ENCODE measurements around the gene LKAAEAR1.
"Not testable (repeated sequence)": the region's sequence is repeated elsewhere in the genome, so short reads cannot be mapped to it uniquely, and the experiment has no call there.

The LKAAEAR1 gene, protein sequence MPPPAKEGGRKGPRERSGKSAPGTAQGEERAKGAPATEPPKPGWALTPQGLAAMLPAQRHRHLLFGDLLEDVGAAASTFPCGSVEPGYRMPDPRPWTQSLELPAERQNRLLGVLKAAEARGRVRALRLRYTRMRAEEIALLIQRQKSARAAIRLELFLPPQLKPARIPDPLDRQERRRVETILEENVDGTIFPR

DNA sequence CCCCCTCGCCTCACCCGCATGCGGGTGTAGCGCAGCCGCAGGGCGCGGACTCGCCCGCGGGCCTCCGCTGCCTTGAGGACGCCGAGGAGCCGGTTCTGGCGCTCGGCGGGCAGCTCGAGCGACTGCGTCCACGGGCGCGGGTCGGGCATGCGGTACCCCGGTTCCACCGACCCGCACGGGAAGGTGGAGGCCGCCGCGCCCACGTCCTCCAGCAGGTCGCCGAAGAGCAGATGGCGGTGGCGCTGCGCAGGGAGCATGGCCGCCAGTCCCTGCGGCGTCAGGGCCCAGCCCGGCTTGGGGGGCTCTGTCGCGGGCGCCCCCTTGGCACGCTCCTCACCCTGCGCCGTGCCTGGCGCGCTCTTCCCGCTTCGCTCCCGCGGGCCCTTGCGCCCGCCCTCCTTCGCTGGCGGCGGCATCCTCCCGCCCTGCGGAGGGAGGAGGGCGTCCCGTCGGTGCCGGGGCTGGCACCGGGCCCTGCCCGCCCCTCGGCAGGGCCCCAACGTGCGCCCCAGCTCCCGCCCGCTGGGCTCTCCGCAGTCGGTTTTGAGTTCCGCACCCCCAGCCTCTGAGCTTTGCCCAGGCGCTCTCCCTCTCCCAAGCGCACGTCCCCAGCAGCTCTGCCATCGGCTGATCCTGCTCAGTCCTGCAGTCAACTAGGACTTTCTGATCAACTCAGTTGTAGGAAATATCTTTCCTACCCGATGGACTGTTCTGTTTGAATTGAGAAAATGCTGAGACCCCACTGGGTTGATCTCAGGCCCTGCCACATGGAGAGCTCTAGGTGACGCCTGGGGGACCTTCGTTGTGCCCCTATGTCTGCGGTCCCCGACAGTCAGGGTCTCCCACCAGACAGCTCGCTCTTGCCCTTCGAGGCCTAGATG lies at the start of gene LKAAEAR1:
TSS of gene LKAAEAR1 (minus strand) at position 595 of the 881 bp plus-strand sequence. CDS start at position 416, 179 bp downstream.
- DNase-seq (ENCODE audit: low read depth in 1 of 2, low spot score in 1 of 2): no peak

DNA sequence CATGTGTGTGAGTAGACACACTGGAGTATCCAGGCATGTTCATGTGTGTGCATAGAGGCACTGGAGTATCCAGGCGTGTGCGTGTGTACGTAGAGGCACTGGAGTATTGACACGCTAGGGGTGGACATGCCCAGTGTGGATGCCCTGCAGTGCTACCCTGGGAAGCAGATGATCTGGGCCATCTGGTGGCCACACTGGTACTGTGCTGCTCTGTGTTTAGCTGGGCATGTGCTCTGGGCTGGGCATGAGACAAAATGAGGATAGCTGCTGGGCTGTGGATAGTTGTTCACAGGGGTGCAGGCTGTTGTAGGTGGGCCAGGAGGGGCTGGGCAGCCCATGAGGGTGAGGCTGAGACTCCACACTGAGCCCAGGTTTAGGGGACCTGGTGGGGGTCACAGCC lies 47.2 kb upstream of the LKAAEAR1 start:
- no peak for DNase-seq (ENCODE audit: low read depth in 1 of 2, low spot score in 1 of 2)

DNA sequence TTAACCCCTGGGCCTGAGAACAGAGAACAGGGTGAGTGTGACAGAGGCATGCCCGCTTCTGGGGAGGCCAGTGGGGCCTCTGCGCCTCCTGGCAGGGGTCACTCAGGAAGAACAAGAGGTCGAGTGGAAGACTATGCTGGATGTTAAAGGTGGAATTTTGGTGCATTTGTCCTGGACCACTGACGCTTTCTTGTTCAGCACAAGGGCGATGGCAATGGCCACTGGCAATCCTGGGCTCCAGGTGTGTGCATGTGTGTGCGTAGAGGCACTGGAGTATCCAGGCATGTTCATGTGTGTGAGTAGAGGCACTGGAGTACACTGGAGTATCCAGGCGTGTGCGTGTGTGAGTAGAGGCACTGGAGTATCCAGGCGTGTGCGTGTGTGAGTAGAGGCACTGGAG lies 46.7 kb upstream of the LKAAEAR1 start:
- no peak for DNase-seq (ENCODE audit: low read depth in 1 of 2, low spot score in 1 of 2)

DNA sequence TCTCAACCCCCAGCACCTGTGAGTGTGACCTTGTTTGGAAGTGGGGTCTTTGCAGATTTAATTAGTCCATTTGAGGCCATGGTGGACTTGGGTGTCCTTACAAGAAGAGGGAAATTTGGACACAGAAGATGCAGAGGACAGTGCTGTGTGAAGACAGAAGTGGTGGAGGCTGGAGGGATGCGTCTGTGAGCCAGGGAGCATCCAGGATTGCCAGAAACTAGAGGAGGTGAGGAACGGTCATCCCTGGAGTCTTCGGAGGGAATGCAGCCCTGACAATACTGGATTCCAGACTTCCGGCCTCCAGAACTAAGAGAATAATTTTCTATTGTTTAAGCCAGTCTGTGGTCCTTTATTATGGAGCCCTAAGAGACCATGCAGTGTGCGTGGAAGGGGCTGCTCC lies 46.1 kb upstream of the LKAAEAR1 start:
- DNase-seq (ENCODE audit: low read depth in 1 of 2, low spot score in 1 of 2): no peak

DNA sequence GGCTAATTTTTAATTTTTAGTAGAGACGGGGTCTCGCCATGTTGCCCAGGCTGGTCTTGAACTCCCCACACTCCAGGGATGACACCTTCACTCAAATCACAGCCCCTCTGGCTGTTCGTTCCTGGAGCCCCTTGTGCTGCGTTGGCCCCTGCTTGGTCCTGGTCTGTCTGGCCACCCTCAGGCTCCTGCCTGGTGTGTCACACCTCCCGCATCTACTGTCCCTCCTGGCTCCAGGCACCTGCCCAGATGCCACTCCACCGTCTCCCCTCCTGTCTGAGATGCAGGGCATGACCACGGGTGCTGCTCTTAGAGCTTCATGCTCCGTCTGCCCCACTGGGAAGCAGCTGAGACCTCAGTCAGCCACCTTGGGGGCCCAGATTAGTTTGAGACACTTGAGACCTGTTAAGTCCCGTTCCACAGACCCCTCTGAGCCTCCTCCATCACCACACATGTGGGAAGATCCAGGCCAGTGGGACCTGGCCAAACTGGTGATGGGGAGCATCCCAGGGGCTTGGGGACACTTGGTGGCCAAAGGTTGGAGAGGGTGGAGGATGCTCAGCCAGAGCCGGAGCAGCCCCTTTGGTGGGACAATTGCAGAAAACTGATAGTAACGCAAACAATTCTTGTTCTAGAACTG lies 45.1 kb upstream of the LKAAEAR1 start:
- no peak for DNase-seq (ENCODE audit: low read depth in 1 of 2, low spot score in 1 of 2)

DNA sequence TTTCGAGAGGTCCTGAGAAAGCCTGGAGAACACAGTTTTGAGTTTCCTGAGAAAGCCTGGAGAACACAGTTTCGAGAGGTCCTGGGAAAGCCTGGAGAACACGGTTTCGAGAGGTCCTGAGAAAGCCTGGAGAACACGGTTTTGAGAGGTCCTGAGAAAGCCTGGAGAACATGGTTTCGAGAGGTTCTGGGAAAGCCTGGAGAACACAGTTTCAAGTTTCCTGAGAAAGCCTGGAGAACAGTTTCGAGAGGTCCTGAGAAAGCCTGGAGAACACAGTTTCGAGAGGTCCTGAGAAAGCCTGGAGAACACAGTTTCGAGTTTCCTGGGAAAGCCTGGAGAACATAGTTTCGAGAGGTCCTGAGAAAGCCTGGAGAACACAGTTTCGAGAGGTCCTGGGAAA lies 39.3 kb upstream of the LKAAEAR1 start:
- not testable (repeated sequence) for DNase-seq (ENCODE audit: low read depth in 1 of 2, low spot score in 1 of 2)

DNA sequence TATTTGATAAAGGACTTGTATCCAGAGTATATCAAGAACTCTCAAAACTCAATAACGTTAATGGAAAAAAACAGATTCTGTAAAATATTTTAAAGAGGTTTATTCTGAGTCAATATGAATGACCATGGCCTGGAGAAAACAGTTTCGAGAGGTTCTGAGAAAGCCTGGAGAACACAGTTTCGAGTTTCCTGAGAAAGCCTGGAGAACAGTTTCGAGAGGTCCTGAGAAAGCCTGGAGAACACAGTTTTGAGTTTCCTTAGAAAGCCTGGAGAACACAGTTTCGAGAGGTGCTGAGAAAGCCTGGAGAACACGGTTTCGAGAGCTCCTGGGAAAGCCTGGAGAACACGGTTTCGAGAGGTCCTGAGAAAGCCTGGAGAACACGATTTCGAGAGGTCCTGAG lies 38.7 kb upstream of the LKAAEAR1 start:
- DNase-seq (ENCODE audit: low read depth in 1 of 2, low spot score in 1 of 2): not testable (repeated sequence)

DNA sequence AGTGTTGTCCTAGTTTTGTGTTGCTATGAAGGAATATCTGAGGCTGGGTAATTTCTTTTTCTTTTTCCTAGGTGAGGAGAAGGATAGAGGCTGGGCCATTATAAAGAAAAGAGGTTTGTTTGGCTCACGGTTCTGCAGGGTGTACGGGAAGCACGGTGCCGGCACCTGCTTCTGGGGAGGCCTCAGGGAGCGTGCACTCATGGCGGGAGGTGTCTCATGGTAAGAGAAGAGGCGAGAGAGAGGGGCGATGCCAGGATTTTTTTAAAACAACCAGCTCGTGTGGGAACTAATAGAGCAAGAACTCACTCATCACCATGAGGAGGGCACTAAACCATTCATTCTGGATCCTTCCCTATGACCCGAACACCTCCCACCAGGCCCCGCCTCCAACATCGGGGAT lies 37.4 kb upstream of the LKAAEAR1 start:
- no peak for DNase-seq (ENCODE audit: low read depth in 1 of 2, low spot score in 1 of 2)

DNA sequence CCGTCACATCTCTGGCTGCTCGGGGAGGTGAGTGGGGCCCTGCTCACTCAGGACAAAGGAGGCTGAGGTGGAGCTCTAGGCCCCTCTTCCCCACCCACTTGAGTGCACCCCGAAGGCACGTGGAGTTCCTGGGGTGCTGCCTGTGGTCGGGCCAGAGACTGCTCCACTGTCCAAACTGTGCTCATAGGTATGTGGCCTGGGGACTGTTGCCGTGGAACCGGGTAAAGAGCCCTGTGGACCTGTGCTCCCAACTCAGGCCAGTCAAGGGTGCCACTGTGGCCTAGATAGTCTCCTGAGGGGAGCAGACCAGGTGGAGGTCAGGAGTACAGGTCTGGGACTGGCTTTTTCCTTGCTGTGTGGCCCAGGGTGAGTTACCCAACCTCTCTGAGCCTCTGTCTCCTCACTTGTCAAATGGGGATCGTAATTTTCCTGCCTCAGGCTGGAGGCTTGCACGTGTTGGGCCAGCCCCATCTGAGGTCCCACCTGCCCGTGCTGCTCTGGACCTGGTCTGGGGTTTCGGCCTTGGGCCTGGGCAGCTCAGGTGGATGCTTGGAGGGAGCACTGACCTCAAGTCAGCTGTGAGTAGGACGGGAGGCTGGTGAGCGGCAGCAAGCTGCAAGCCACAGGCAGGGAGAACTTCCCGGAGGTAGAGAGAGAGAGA lies 35.6 kb upstream of the LKAAEAR1 start:
- no peak for DNase-seq (ENCODE audit: low read depth in 1 of 2, low spot score in 1 of 2)

DNA sequence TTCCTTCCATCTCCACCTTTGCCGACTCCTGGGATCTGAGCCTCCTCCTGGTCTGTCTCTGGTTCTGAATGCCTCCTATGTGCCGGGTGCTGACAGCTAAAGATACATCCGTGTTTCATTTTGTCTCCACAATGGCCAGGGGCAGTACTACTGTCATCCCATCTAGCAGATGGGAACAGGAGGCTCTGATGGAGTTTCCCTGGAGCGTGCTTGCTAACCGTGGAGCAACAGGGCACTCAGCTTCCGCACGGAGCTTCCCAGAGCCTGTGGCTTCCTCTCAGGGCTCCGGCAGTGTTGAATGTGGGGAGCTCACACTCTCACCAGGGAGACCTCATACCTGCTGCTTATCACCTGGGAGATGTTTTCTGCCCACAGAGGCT lies 35.1 kb upstream of the LKAAEAR1 start:
- DNase-seq (ENCODE audit: low read depth in 1 of 2, low spot score in 1 of 2): no peak

DNA sequence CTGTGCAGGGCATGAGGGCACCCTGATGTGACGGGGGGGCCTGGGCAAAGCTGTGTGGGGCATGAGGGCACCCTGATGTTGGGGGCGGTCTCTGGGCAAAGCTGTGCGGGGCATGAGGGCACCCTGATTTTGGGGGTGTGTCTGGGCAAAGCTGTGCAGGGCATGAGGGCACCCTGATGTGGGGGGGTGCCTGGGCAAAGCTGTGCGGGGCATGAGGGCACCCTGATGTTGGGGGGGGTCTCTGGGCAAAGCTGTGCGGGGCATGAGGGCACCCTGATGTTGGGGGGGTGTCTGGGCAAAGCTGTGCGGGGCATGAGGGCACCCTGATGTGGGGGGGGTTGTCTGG lies 33.2 kb upstream of the LKAAEAR1 start:
- DNase-seq (ENCODE audit: low read depth in 1 of 2, low spot score in 1 of 2): not testable (repeated sequence)

DNA sequence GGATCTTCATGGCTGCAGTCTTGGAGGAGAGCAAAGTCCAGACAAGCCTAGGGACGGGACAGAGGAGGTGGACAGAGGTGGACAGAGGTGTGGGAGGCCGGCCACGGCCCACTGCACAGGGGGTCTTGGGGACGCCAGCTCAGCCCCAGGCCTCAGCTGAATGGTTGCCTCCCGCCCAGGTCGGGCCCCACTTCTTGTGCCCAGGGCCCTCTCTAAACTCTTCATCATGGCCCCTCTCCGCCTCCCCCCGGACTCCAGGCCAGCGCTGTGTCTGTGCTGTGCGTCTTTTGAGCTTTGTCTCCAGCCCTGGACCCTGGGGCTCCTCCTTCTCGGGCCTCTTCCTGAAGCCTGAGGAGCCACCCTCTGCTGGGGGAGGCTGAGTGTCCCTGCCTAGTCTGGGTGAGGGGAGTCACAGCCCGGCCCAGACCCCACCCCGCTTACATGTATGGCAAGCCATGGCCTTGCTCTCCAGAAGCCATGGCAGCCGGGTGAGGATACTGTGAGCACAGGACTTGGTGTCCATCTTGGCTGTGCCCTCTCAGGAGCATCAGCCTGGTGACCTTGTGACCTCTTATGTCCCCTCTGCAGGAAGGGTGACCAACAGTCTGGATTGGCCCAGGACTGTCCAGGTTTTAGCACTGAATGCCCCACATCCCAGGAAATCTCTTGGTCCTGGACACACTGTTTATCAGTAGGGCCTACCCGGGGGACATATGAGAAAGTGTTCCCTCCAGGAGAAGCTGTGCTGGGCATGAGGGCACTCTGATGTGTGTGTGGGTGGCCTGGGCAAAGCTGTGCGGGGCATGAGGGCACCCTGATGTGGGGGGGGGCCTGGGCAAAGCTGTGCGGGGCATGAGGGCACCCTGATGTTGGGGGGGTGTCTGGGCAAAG lies 32.6 kb upstream of the LKAAEAR1 start:
- no peak for DNase-seq (ENCODE audit: low read depth in 1 of 2, low spot score in 1 of 2)

DNA sequence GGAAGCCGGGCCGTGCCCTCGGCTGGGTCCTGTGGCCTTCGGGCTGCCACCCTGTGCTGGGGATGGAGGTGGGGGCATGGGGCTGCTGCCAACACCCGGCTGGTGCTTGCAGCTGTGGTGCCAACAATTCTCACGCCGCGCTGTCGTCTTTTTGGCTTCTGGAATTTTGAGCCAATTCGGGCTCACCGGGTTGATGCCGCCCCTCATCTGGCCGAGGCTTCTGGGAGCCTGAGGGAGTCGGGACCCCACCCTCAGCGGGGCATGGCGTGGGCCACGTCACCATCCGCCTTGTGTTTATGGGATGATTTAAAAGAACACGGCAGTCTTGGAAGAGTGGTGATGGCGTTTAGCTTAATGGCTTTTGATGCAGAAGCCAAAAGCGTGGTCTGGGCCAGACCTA lies 31.8 kb upstream of the LKAAEAR1 start:
- no peak for DNase-seq (ENCODE audit: low read depth in 1 of 2, low spot score in 1 of 2)

DNA sequence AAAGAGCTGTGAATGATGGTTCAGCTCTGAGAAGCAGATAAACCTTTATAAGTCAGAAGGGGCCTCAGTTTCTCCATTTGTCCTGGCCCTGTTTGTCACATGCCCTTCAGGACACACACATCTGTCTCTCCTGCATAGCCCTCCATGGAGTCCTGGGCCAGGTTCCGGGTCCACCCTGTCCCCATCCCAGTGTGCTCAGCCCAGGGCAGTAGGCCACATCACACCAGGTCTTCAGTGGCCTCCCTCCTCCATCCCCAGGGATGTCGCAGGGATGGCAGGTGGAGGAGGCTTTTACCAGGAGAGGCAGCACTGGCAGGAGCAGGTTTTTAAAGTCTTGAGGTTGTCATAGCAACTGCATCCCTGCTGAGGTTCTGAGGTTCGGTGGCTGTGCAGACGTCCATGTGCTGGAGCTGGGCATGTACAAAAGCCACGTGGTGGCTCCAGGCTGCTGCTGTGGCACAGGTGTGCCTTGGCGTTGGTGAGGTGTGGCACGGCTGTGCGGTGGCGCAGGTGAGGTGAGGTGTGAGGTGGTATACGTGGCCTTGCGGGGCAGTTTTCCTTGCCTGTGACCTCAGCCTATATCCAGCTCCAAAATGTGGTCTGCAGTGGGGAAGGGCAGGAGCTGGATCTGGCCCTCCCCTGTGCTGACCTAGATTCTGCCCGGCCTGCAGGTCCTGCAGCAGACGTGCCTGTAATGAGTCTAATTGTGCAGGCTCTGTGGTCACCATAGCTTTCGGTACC lies 31.1 kb upstream of the LKAAEAR1 start:
- no peak for DNase-seq (ENCODE audit: low read depth in 1 of 2, low spot score in 1 of 2)

DNA sequence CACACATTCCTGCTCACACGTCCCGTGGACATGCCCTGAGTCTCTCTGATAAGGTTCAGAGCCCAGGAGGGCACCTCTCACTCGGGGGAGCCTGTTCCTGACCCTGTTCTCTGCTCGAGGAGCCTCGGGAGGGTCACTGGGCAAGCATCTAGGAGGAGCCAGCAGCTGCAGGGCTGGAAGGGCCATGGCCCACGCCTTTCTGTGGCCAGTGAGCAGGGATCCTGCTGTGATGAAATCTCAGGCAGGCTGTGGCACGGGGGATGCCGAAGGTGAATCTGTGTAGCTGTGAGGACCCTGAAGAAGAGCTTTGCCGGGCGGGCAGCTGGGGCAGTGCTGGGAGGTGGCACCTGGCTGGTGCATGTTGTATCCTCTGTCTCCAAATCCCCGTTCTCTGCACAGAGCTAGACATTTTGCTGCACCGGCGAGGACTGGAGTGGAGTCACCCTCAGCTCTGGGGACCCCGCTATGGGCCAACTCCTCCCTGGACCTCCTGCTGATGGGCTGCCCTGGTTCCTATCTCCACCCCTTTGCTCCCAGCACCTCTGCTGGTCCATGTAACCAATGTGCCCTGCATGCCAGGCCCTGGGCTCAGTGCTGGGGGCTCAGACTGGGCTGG lies 30.3 kb upstream of the LKAAEAR1 start:
- DNase-seq (ENCODE audit: low read depth in 1 of 2, low spot score in 1 of 2): no peak

DNA sequence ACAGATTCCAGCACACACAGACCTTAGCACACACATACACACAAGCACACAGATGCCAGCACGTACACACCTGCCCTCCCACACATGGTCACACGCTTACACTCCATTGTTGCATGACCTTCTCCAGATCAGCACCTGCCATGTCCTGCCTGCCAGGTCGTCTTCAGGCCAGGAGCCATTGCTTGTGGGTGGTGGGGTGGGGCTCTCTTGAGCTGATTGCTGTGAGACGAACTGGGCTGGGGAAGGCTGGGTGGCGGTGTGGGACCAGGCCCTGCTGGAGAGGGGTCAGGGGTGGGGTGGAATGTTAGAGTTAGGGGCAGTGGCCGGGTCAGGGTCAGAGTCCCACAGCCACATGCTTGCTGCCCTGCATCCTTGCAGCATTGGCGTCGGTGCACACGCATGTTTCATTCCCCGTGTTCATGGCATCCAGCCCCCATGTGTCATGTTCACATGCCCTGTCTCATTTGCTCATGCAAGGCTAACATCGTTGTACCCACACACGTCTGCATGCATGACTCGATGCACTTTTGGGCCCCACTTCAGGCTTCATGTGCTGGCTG lies 29.7 kb upstream of the LKAAEAR1 start:
- DNase-seq (ENCODE audit: low read depth in 1 of 2, low spot score in 1 of 2): no peak

DNA sequence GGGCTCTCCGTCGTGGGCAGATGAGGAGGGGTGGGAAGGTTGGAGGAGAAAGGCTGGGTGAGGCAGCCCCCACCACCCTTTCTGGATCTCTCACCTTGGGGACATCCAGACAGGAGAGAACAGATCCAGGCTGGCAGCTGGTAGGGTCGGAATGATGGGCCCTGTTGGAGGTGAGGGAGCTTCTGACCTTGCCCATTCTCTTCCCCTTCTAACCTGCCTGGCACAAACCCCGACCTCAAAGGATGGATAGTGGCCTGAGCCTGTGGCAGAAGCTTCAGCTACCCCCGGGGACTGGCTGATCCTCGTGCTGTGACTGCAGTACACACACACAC lies 29.2 kb upstream of the LKAAEAR1 start:
- DNase-seq (ENCODE audit: low read depth in 1 of 2, low spot score in 1 of 2): no peak

DNA sequence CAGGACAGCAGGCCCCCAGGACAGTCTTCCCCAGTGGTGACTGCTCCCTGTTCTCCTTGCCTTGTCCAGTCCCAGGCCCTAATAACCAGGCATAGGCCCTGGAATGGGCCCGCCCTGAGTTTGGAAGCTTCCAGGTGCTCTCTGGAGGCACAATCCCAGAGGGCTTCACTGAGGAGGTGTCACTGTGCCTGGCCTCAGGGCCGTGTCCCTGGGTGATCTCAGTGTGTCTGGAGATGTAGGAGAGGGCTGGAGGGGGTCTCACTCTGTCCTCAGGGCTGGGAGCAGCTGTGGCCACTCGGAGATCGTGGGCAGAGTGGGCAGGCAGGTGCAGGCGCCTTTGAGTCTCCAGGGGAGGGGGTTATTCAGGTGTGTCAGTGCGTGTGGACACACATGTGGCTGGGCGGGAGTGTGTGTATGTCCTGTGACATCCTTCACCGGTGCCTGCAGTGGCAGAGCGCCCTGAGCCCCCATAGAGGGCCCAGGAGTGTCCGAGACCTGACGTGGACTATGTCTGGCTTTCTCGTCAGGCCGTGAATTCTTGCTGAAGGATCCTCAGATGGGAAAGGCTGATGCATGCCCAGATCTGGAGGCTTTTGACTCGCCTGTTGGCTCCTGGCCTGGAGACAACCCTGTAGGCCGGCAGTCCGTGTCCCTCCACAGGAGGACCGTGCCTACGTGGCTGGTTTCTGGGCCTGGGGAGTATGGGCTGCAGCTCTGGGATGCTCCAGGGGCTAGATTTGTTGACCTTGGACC lies 28.7 kb upstream of the LKAAEAR1 start:
- no peak for DNase-seq (ENCODE audit: low read depth in 1 of 2, low spot score in 1 of 2)

Measured in stimulated activated CD4-positive, alpha-beta T cell treated with anti-CD3 and anti-CD28 coated beads, Interleukin-15, amount 100 ng/mL, for 1 hour (primary cell).